GM23338 (cell line): Measurements from ENCODE around the gene PLG.

Experiments
- CREB1 ChIP-seq: fragments of 250-450 bp; sonication (Bioruptor Pico); IDR thresholded peaks from 2 replicates; pipeline ENCODE4 v1.5.0; 2020; ENCODE audit warnings: low read depth, mild to moderate bottlenecking, moderate library complexity
- CTCF ChIP-seq, 2 experiments: fragments of 200-600 bp in 1 of 2; sonication (generic) in 1 of 2; conservative IDR thresholded peaks; 2 replicates each; pipeline versions ENCODE4 v1.5.1 to v1.6.1; 2016 to 2017; ENCODE audit warnings: antibody characterized with exemption in 2 of 2, low read depth in 2 of 2, mild to moderate bottlenecking in 2 of 2, moderate library complexity in 1 of 2
- EZH2 ChIP-seq: fragments of 200-600 bp; sonication (generic); IDR thresholded peaks from one replicate; pipeline ENCODE4 v1.8.0; 2017; ENCODE audit warnings: antibody characterized with exemption, mild to moderate bottlenecking, low read depth; ENCODE audit not compliant: unreplicated experiment
- EZH2phosphoT487 ChIP-seq: fragments of 200-600 bp; sonication (generic); IDR thresholded peaks from one replicate; pipeline ENCODE4 v1.8.1; 2018; ENCODE audit warnings: antibody characterized with exemption; ENCODE audit not compliant: unreplicated experiment
- NANOG ChIP-seq: IDR thresholded peaks from 2 replicates; pipeline ENCODE4 v1.6.1; 2016; ENCODE audit warnings: antibody characterized with exemption, borderline replicate concordance
- POLR2AphosphoS5 ChIP-seq: IDR thresholded peaks from 2 replicates; pipeline ENCODE4 v1.6.1; 2016; ENCODE audit warnings: antibody characterized with exemption, low read depth
- REST ChIP-seq: IDR thresholded peaks from one replicate; pipeline ENCODE4 v1.6.1; 2018; ENCODE audit warnings: antibody characterized with exemption; ENCODE audit not compliant: unreplicated experiment
- STAT1 ChIP-seq: IDR thresholded peaks from one replicate; pipeline ENCODE4 v1.6.1; 2016; ENCODE audit warnings: antibody characterized with exemption; ENCODE audit not compliant: unreplicated experiment
- TF ChIP-seq, protein P1 (sequence below): IDR thresholded peaks from 2 replicates; pipeline ENCODE4 v1.6.1; 2016; ENCODE audit warnings: antibody characterized with exemption

DNA sequence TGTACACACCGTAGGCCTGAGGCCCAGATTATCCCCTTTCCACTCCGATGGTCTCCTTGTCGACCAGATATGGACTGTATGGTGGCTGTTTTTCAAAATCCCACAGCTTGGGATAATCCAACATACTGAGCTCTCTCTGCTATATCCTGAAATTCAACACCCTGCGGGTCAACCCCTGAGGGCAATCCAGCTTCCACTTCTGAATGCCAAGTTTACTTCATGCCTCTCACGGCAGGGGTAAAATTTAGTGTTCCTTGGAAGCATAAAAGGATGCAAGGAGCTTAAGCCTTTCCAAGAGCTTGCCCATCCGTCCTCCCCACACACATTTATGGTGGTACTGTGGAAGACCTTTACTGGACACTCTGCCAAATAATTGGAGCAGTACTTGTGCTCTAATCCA lies 90.7 kb downstream of the PLG start:
- TF ChIP-seq CTCF (conservative IDR thresholded peaks at IDR 0.05; ENCODE audit: low read depth in 2 of 2) (no peak), POLR2AphosphoS5 (no peak), REST (no peak), EZH2 (no peak), NANOG (no peak), EZH2phosphoT487 (no peak), CREB1 (CRISPR knock-in tag) (no peak), STAT1 (no peak)
- TF ChIP-seq, protein P1, sequence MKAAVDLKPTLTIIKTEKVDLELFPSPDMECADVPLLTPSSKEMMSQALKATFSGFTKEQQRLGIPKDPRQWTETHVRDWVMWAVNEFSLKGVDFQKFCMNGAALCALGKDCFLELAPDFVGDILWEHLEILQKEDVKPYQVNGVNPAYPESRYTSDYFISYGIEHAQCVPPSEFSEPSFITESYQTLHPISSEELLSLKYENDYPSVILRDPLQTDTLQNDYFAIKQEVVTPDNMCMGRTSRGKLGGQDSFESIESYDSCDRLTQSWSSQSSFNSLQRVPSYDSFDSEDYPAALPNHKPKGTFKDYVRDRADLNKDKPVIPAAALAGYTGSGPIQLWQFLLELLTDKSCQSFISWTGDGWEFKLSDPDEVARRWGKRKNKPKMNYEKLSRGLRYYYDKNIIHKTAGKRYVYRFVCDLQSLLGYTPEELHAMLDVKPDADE = no peak
